NCI-H146 treated with DMSO at 0.1 percent for 48 hours (cell line): ENCODE data around the gene NDUFS7.

Experiments used
- DNase-seq: peaks from one replicate; lab custom pipeline; 2025; ENCODE audit not compliant: unreplicated experiment; lab: John Stamatoyannopoulos, UW

Gene NDUFS7

DNA sequence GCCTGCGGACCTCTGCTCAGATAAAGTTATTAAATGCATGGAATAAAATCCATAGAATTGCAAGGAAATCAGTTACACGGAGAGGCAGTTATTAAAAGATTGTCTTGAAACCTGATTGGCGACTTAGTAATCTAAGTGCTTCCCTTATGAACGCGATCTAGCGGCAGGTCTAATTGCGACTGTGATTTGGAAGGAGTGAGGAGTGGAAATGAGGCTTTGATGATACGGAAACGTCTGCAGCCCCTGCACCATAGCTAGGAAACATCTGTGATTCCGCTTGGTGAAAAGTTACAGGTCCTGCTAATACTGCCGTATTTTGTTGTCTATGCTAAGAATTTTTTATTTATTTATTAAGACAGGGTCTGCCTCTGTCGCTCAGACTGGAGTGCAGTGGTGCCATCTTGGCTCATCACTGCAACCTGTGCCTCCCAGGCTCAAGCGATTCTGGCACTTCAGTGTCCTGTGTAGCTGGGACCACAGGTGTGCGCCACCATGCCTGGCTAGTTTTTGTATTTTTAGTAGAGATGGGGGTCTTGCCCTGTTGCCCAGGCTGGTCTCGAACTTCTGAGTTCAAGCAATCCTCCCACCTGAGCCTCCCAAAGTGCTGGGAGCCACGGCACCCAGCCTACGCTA lies 887 bp downstream of the NDUFS7 start:
- DNase-seq: no peak

DNA sequence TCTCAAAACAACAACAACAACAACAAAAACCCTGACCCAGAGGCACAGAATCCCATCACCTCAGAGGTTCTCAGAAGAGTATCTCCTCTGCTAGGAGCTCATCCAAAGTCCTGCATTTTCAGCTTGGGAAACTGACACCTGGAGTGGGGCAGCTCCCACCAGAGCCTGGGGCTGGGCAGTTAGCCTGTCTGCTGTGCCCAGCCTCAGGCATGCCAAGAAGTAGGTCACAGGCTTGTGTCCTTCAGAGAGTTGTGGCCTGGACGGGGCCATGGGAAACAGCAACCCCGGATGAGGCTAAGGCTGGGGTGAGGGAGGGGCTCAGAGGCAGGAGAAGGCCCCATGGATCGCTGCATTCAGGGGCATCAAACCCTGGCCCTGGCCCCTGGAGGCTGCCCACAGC lies 2.1 kb downstream of the NDUFS7 start:
- DNase-seq: no peak

DNA sequence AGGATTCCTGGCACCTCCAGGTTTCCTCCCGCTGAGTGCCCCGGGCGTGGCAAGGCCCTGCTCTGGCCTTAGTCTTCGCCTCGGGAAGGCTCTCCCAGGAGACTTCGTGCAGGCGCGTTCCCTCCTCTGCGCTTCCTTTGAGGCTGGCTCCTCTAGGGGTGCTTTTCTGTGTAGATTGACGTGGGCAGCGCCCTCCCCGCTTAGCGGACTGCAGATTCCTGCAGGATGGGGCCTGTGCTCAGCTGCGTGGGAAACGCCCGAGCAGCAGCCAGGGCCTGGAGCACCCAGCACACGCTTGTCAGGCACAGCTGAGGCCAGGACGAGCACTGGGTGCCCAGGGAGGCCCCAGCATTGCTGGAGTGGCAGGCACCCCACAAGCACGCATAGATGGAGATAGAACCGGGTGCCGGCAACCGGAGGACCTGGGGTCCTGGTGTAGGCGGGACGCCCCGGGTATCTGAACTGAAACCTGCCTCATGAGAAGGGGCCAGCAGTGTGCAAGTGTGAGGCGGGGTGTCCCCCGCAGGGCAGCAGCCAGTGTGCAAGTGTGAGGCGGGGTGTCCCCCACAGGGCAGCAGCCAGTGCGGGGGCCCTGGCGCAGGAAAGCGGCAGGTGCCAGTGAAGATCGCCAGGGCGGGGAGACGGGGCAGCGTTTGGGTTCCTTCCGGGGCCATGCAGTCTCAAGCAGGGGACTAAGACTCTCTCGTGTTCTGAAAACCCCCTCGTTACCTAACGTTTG lies 3.4 kb downstream of the NDUFS7 start:
- DNase-seq: no peak

- DNase-seq: no peak
Measured at GRCh38 chr19:1387684-1388636, 4.3 kb downstream of the NDUFS7 start.

DNA sequence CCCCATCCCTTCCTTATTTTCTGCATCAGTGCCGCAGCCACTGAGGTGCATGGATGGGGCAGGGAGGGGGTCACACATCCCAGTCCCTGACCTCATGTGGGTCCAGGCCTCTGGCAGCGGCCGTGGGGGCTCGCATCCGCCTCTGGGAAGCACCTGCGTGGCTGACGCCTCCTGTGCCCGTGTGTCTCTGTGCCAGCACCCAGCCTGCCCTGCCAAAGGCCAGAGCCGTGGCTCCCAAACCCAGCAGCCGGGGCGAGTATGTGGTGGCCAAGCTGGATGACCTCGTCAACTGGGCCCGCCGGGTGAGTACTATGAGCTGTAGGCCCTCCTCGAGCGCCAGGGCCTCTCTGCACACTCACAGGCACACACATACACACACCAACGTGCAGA lies 4.9 kb downstream of the NDUFS7 start:
- DNase-seq: no peak

GRCh38 chr19:1389033-1389940 lies 5.6 kb downstream of the NDUFS7 start:
- no peak for DNase-seq

- DNase-seq: no peak
Measured at GRCh38 chr19:1390890-1391423, 7.2 kb downstream of the NDUFS7 start.

DNA sequence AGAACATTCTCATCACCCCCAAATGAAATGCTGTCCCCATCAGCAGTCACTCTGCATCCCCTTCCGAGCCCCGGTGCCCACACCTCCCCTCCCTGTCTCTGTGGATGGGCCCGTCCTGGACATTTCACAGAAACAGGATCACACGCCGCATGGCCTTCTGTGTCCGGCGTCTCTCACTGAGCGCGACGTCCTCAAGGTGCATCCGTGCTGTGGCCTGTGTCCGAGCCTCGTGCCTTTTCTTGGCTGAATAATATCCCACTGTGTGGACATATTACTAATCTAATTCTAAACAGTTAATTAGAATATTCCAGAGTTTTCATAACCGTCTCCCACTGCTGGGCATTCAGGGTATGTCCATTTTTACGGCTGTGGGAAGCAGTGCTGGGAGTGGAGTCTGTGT lies 8.7 kb downstream of the NDUFS7 start:
- DNase-seq: no peak

- DNase-seq: no peak
Measured at GRCh38 chr19:1392939-1393530, 9.3 kb downstream of the NDUFS7 start.

- DNase-seq: no peak
Measured at GRCh38 chr19:1393841-1394240, 10.1 kb downstream of the NDUFS7 start.

DNA sequence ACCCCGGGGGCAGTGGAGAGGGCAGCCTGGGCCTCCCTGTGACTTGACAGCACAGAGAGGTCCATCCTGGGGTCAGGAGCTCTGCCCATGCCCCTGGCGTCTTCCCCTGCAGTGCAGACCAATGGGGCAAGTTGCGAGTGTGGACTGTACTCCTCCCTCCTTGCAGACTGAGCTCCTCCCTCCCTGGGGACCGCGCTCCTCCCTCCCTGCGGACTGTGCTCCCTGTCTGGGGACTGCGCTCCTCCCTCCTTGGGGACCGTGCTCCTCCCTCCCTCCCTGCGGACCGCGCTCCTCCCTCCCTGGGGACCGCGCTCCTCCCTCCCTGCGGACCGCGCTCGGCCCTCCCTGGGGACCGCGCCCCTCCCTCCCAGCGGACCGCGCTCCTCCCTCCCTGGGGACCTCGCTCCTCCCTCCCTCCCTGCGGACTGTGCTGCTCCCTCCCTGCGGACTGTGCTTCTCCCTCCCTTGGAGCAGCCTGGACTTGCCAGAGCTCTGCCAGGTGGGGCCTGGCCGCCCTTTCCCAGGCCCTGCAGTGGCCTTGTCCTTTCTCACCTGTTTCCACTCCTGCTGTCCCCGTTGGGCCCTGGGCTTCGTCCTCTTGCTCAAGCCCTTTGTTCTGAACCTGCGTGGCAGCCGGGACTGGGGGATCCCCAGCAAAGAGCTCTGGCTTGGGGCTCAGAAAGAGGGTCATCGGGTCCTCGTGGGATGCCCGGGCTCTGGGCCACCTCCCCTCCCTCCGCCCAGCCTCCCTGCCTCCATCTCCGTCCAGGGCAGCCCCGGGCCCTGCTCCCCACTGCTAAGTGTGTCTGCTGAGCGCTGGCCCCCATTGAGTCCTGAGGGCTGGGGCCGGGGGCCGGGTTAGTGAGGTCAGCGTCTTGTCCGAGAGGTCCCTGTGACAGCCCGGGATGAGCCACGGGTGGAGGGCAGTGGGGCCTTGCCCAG lies 10.8 kb downstream of the NDUFS7 start:
- no peak for DNase-seq

GRCh38 chr19:1395194-1396018 lies 11.7 kb downstream of the NDUFS7 start:
- DNase-seq: no peak

DNA sequence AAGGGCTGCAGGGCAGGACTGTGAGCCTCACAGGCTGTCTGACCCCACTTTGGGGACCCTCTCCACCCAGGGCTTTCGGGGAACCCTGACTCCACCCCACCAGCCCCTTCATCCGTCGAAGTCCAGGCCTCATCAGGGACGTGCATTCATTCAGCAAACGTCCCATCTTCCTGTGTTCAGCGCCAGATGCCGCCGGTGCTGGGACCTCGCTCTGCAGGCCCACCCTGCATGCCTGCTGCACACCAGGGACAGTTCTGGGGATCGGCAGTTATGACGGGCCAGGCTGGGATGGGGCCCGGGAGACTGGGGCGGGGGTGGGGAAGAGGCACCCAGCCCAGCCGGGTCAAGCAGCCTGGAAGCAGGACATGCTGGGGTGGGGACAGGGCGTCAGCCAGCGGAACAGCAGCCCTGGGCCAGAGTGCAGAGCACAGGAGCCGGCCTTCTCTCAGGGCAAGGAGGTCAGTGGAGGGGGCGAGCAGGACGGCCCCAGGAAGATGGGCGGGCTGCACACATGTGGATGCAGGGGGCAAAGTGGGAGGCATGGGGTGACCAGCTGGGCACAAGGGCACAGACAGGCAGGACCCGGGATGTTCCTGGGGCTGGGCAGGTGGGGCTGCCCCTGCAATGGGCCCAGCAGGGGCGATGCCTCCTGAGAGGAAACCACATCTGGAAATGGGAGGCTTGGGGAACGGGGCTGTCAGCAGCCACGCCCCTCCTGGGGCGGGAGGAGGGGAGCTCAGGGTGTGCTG lies 12.5 kb downstream of the NDUFS7 start:
- no peak for DNase-seq

- no peak for DNase-seq
Measured at GRCh38 chr19:1396768-1397679, 13.3 kb downstream of the NDUFS7 start.

GRCh38 chr19:1397838-1398237 lies 14.1 kb downstream of the NDUFS7 start:
- no peak for DNase-seq

- DNase-seq: no peak
Measured at GRCh38 chr19:1399079-1399478, 15.4 kb downstream of the NDUFS7 start.
